HG03060 (cell line): Measurements from ENCODE around the gene COL26A1.
"Not testable (repeated sequence)": the region's sequence is repeated elsewhere in the genome, so short reads cannot be mapped to it uniquely, and the experiment has no call there.

Source experiments
- ATAC-seq: cut with Tn5 transposase; IDR thresholded peaks from one replicate; pipeline ENCODE4 v1.9.1; 2021; ENCODE audit warnings: low read depth, moderate number of reproducible peaks; ENCODE audit not compliant: unreplicated experiment

The COL26A1 gene

GRCh38 chr7:101488826-101489572 lies 126.3 kb downstream of the COL26A1 start:
- no peak for ATAC-seq

- ATAC-seq = not testable (repeated sequence)
Observed at GRCh38 chr7:101490439-101490838, 127.8 kb downstream of the COL26A1 start.

- not testable (repeated sequence) for ATAC-seq
Observed at GRCh38 chr7:101491442-101491841, 128.8 kb downstream of the COL26A1 start.

DNA sequence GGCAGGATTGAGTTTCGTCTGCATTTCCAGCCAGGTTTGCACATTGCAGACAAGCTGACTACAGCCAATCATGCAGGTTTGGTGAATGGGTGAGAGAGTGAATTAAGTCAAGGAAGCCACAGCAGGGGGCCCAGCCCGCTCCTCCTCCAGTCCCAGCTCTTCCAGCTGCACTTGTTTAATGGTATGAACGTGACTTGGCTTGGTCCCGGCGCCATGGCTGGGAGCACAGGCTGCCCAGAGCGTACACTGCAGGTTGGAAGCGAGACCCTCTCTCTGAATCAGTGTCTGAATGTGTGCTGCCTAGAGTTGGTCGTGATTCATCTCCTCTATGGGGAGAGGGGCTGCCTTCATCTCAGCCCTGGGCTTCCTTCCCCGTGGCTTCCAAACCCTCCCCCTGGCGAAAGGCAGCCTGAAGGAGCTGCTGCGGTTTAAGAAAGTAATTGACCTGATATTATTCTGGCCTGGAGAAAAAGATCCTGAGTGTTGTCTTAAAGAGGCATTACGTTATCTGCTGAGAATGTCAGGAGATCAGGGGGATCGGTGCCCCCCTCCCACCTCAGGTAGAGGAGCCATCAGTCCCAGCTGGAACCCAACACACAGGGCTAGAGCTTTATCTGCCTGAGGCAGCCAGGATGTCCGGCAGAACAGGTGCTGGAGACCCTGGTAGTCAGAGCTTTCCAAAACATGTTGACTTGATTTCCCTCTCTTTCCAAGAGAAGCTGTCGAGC lies 132.1 kb downstream of the COL26A1 start:
- ATAC-seq = no peak

GRCh38 chr7:101496017-101496416 lies 133.3 kb downstream of the COL26A1 start:
- ATAC-seq = no peak

GRCh38 chr7:101501351-101501750 lies 138.7 kb downstream of the COL26A1 start:
- no peak for ATAC-seq

DNA sequence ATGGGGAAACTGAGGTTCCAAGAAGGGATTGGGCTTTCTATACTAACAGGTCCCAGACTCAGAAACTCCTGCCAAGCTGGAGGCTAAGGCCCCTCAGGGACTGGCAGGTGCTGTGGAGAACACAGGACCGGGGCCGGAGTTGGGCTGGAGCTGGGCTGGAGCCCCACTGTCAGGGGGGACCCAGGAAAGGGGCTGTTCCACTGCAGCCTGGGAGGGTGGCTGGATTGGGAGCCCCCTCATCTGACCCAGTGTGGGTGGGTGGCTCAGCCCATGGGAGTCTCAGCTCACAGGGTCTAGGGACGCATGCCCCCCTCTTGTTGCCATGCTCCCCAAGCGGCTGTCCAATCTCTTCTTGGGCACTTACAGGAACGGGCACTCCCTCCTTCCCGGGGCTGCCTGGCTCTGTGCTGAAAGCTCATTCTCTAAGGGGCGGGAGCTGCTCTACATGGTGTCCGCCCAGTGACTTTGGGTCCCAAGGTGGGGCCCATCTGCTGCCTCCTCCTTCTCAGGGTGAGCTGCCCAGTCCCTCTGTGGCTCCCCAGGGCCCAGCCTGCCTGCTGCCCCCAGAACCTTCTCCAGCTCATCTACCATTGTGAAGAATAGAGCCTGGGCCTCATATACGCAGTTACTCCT lies 139.9 kb downstream of the COL26A1 start:
- no peak for ATAC-seq

GRCh38 chr7:101505510-101505909 lies 142.8 kb downstream of the COL26A1 start:
- not testable (repeated sequence) for ATAC-seq

- no peak for ATAC-seq
Observed at GRCh38 chr7:101506531-101506930, 143.9 kb downstream of the COL26A1 start.

DNA sequence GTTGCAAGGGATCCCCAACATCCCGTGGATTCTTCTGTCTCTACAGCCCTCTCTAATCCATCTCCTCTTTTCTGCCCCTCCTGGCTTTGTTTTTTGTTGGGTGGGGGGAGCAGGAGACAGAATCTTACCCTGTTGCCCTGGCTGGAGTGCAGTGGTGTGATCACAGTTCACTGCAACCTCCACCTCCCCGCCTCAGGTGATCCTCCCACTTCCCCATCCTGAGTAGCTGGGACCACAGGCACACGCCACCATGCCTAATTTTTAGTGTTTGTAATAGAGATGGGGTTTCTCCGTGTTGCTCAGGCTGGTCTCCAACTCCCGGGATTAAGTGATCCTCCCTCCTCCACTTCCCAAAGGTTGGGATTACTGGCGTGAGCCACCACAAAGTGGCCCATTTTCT lies 144.7 kb downstream of the COL26A1 start:
- ATAC-seq = no peak

DNA sequence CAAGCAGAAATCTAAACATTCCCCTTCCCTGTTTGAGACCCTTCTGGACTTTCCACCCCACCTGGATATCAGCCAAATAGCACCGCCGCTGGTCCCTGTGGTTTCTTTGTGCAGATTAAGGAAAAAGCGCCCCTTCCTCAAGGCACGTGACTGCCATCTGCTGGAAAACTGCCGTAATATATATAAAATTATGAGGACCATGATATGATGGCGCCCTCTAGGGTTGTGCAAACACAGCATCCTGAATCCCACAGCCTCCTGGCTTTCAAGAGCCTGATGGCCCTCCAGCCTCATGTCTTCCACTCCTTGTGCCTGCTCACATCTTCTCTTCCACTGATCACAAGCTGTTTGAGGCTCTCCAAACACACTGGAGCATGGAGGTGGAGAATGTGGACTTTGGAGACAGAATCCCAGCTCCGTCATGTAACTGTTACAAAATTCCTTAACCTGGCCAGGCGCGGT lies 145.1 kb downstream of the COL26A1 start:
- ATAC-seq = no peak

DNA sequence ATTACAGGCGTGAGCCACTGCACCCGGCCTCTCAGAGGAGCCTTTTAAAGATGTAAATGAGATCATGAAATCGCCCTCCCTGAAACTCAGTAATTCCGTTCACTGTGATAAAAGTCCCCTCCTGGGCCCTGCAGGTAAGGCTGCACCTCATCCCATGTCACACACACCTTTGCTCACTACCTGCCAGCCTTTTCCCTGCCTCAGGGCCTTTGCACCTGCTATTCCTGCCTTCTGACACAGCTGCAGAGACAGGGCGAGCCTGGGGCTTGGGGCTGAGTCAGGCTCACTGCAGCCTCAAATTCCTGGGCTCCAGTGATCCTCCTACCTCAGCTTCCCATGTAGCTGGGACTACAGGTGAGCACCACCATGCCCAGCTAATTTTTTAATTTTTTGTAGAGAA lies 147.6 kb downstream of the COL26A1 start:
- no peak for ATAC-seq

- ATAC-seq = no peak
Observed at GRCh38 chr7:101511965-101512364, 149.3 kb downstream of the COL26A1 start.

GRCh38 chr7:101516851-101517250 lies 154.2 kb downstream of the COL26A1 start:
- no peak for ATAC-seq

DNA sequence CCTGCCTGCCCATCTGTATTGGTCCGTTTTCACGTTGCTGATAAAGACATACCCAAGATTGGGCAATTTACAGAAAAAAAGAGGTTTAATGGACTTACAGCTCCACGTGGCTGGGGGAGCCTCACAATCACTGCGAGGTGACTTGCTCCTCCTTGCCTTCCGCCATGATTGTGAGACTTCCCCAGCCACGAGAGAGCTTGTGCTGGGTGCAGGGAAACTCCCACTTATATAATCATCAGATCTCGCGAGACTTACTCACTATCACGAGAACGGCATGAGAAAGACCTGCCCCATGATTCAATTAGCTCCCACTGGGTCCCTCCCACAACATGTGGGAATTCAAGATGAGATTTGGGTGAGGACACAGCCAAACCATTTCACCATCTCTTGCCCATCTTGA lies 154.6 kb downstream of the COL26A1 start:
- ATAC-seq = no peak

DNA sequence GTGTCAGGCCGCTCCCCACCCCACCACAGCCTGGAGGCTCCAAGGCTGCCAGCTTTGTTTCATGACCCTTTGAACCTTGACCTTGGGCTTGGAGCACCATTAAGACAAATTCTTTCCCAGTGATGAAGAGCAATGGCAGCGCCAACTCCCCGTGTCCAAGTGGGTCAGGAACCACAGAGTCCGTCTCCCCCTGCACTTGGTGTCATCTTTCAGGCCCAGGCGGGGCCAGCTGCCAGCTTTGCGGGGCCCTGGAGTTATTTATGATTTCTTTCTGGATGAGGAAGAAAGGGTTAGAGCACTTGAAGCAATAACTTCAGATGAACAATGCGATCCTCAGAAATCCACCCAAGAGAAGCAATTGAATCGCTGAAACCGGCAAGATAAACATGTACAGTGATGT lies 155.7 kb downstream of the COL26A1 start:
- ATAC-seq = no peak

GRCh38 chr7:101519324-101520023 lies 156.8 kb downstream of the COL26A1 start:
- ATAC-seq = no peak

GRCh38 chr7:101521430-101521925 lies 158.8 kb downstream of the COL26A1 start:
- no peak for ATAC-seq

GRCh38 chr7:101522021-101522420 lies 159.3 kb downstream of the COL26A1 start:
- ATAC-seq = no peak

GRCh38 chr7:101527844-101528667 lies 165.4 kb downstream of the COL26A1 start:
- ATAC-seq = no peak
